DMS153 treated with DMSO at 0.1 percent for 48 hours (cell line): ENCODE measurements around the gene CNTNAP2.
"Not testable (repeated sequence)": the region's sequence is repeated elsewhere in the genome, so short reads cannot be mapped to it uniquely, and the experiment has no call there.

Experiments used
- DNase-seq: peaks from one replicate; lab custom pipeline; 2025; ENCODE audit not compliant: unreplicated experiment; lab: John Stamatoyannopoulos, UW

CNTNAP2 gene

GRCh38 chr7:148042935-148043631 lies 1926.5 kb downstream of the CNTNAP2 start:
- DNase-seq, result peak; percentile 100

GRCh38 chr7:148044173-148044572 lies 1927.6 kb downstream of the CNTNAP2 start:
- DNase-seq, result peak; percentile 97

- DNase-seq, result peak; percentile 93
Measured at GRCh38 chr7:148045521-148045920, 1928.9 kb downstream of the CNTNAP2 start.

GRCh38 chr7:148049068-148049467 lies 1932.5 kb downstream of the CNTNAP2 start:
- DNase-seq, result no peak

- DNase-seq, result peak; percentile 81
Measured at GRCh38 chr7:148050492-148051158, 1934.0 kb downstream of the CNTNAP2 start.

GRCh38 chr7:148056406-148056805 lies 1939.8 kb downstream of the CNTNAP2 start:
- DNase-seq, result no peak

- DNase-seq, result peak; percentile 99
Measured at GRCh38 chr7:148058092-148058491, 1941.5 kb downstream of the CNTNAP2 start.

GRCh38 chr7:148058753-148059152 lies 1942.2 kb downstream of the CNTNAP2 start:
- DNase-seq, result peak; percentile 53

GRCh38 chr7:148060724-148061123 lies 1944.1 kb downstream of the CNTNAP2 start:
- DNase-seq, result no peak

GRCh38 chr7:148078111-148078510 lies 1961.5 kb downstream of the CNTNAP2 start:
- DNase-seq, result not testable (repeated sequence)

GRCh38 chr7:148079206-148080080 lies 1962.8 kb downstream of the CNTNAP2 start:
- no peak for DNase-seq

GRCh38 chr7:148083448-148083847 lies 1966.8 kb downstream of the CNTNAP2 start:
- DNase-seq, result peak; percentile 41

GRCh38 chr7:148084138-148084537 lies 1967.5 kb downstream of the CNTNAP2 start:
- DNase-seq, result peak; percentile 98

GRCh38 chr7:148091882-148092281 lies 1975.3 kb downstream of the CNTNAP2 start:
- DNase-seq, result no peak

- DNase-seq, result no peak
Measured at GRCh38 chr7:148093375-148094166, 1977.0 kb downstream of the CNTNAP2 start.

- no peak for DNase-seq
Measured at GRCh38 chr7:148095066-148095465, 1978.5 kb downstream of the CNTNAP2 start.

GRCh38 chr7:148104136-148104716 lies 1987.6 kb downstream of the CNTNAP2 start:
- no peak for DNase-seq

- no peak for DNase-seq
Measured at GRCh38 chr7:148104924-148105323, 1988.3 kb downstream of the CNTNAP2 start.

- no peak for DNase-seq
Measured at GRCh38 chr7:148105853-148106252, 1989.3 kb downstream of the CNTNAP2 start.

GRCh38 chr7:148107443-148108127 lies 1991.0 kb downstream of the CNTNAP2 start:
- no peak for DNase-seq
